ENCODE results near the gene PEX16. TPM values are rescaled to one million over a fixed set of nuclear protein-coding genes. Genes with fewer than 3 reads are reported as not detected.

Gene PEX16
- total and polyA plus RNA-seq, 11 donors: 10.4 to 22.8 (median 16.3) TPM

GRCh38 chr11:45928535-45929215 is 11.0 kb upstream of the PEX16 start:
- ATAC-seq (no peak), DNase-seq (peak in 1 of 5 donors; percentile 46)
- H3K27ac ChIP-seq: no peak overlapping the region
- H3K4me3 ChIP-seq: no peak overlapping the region
- intact Hi-C loops (cut with DNase I): no loop called here
- peaks cover 0 to 12% (median 0%) of the 10 kb centered on the region in 9 donors for H3K27me3 ChIP-seq
- no peak for TF ChIP-seq POLR2A (IDR thresholded peaks at IDR 0.05)
- TF ChIP-seq CTCF (IDR thresholded peaks at IDR 0.05): no peak
- peaks cover 0 to 27% (median 7%) of the 10 kb centered on the region in 12 donors for H3K4me1 ChIP-seq
- H3K9me3 ChIP-seq: no peaks in the 10 kb centered on the region
- 71 to 82% (median 76%) methylated on average over 10 to 13 of the region's 13 CpGs for WGBS, 4 donors
- peaks cover 0 to 28% (median 21%) of the 10 kb centered on the region in 9 donors for H3K36me3 ChIP-seq

- H3K27me3 ChIP-seq: peaks cover 5 to 18% (median 6%) of the 10 kb centered on the region in 9 donors
- ATAC-seq (no peak), DNase-seq (peak in 1 of 5 donors; percentile 51)
- no peak overlapping the region for H3K27ac ChIP-seq
- WGBS, 4 donors: 95% methylated on average over 15 to 27 of the region's 27 CpGs
- TF ChIP-seq POLR2A (IDR thresholded peaks at IDR 0.05) (no peak), CTCF (IDR thresholded peaks at IDR 0.05) (no peak)
- intact Hi-C loops (cut with DNase I): no loop called here
- no peaks in the 10 kb centered on the region for H3K9me3 ChIP-seq
- peaks cover 0 to 20% (median 13%) of the 10 kb centered on the region in 9 donors for H3K36me3 ChIP-seq
- peaks cover 0 to 30% (median 8%) of the 10 kb centered on the region in 12 donors for H3K4me1 ChIP-seq
- H3K4me3 ChIP-seq: no peak overlapping the region
Measured at GRCh38 chr11:45927684-45928413, 10.2 kb upstream of the PEX16 start.

DNA sequence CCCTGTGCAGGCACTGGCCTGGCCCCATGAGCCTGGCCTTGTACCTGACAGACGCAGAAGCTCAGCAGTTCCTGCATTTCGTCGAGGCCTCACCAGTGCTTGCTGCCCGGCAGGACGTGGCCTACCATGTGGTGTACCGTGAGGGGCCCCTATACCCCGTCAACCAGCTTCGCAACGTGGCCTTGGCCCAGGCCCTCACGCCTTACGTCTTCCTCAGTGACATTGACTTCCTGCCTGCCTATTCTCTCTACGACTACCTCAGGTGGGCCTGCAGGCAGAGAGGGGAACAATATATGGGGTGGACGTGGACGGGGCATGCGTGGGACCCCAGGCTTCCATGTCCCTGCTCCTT is 9.6 kb upstream of the PEX16 start:
- intact Hi-C loops (cut with DNase I): no loop called here
- H3K4me3 ChIP-seq: no peak overlapping the region
- WGBS, 4 donors: 77 to 86% (median 81%) methylated on average over 15 of the region's 15 CpGs
- H3K9me3 ChIP-seq: no peaks in the 10 kb centered on the region
- H3K27ac ChIP-seq: peak overlapping the region in 1 of 12 donors; percentile 37
- ATAC-seq (no peak), DNase-seq (peak in 1 of 5 donors; percentile 40)
- no peak for TF ChIP-seq CTCF (IDR thresholded peaks at IDR 0.05)
- TF ChIP-seq POLR2A (IDR thresholded peaks at IDR 0.05): no peak
- peaks cover 8 to 23% (median 11%) of the 10 kb centered on the region in 9 donors for H3K27me3 ChIP-seq
- H3K36me3 ChIP-seq: peaks cover 0 to 14% (median 9%) of the 10 kb centered on the region in 9 donors
- H3K4me1 ChIP-seq: peaks cover under 1 to 34% (median 12%) of the 10 kb centered on the region in 12 donors

Measured in heart left ventricle (tissue), 16 donors.